ENCODE data around the gene UBE2L5. TPM values are rescaled to one million over a fixed set of nuclear protein-coding genes. Genes with fewer than 3 reads are reported as not detected.

The UBE2L5 gene
- total and polyA plus RNA-seq, 2 of the 4 experiments (the other 2 are of a cell fraction), result 0.18 TPM; not detected in 1

DNA sequence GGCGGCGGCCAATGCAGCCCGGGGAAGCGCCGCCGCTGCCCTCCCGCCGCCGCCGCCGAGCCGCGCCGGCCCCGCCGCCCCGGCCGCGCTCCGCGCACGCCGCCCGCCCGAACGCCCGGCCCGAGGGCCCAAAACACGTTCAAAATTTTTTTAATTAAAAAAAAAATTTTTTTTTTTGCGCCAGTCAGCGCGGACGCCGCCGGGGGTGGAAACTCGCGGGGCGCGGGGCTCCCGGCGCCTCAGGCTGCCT lies 43.0 kb downstream of the UBE2L5 start:
- Histone ChIP-seq H3K9me3 (ENCODE audit: control insufficient read depth, insufficient read depth, low read length) (no peaks in the 10 kb centered on the region), H3K36me3 (ENCODE audit: control insufficient read depth, insufficient read depth, low read length) (peaks cover 2% of the 10 kb centered on the region), H3K27me3 (ENCODE audit: control insufficient read depth, insufficient read depth, low read length) (no peaks in the 10 kb centered on the region), H3K79me1 (ENCODE audit: low read depth in 1 of 2, low read length in 2 of 2) (peaks cover 6 to 7% of the 10 kb centered on the region in 2 experiments; a peak in 3 of 4 replicates), H2AK9ac (replicated peaks; ENCODE audit: low read depth, low read length, poor library complexity) (peak overlapping the region; percentile 7), H2BK120ac (ENCODE audit: low read depth, low read length) (no peak overlapping the region), H3K4me2 (ENCODE audit: low read depth, low read length) (no peak overlapping the region), H3K56ac (ENCODE audit: extremely low read depth, insufficient read depth, low read length) (no peak overlapping the region), H2BK15ac (ENCODE audit: low read depth, low read length) (no peak overlapping the region), H4K91ac (ENCODE audit: insufficient read depth, low read depth, low read length) (no peak overlapping the region), H4K20me1 (ENCODE audit: insufficient read depth, low read length) (peaks cover 6% of the 10 kb centered on the region; the same call in 1 of the 2 replicates), H2AK5ac (ENCODE audit: low read depth, low read length) (no peak overlapping the region), H4K8ac (ENCODE audit: low read depth in 2 of 2, low read length in 2 of 2) (no peak overlapping the region), H3K4me1 (ENCODE audit: control insufficient read depth, insufficient read depth, low read length) (peaks cover 3% of the 10 kb centered on the region), H3K4me3 (ENCODE audit: insufficient read depth, low read depth, low read length) (peak overlapping the region; percentile 74), H3K9me1 (ENCODE audit: insufficient read depth, low read length) (no peaks in the 10 kb centered on the region), H3K23ac (ENCODE audit: low read depth, low read length) (no peak overlapping the region), H2BK5ac (ENCODE audit: low read depth, low read length, poor library complexity, severe bottlenecking) (peak overlapping the region; percentile 70), H3K14ac (replicated peaks; ENCODE audit: low read depth, low read length) (no peak overlapping the region), H3K18ac (ENCODE audit: low read depth, low read length) (no peak overlapping the region), H3K4ac (ENCODE audit: low read depth, low read length) (no peak overlapping the region), H3K9ac (ENCODE audit: low read depth, low read length) (peak overlapping the region; percentile 24; the same call in 1 of the 2 replicates), H2BK20ac (ENCODE audit: low read depth, low read length) (no peak overlapping the region), H4K5ac (ENCODE audit: low read depth, low read length) (no peak overlapping the region), H3K27ac (ENCODE audit: insufficient read depth, low read length) (peak overlapping the region; percentile 66), H2AFZ (replicated peaks; ENCODE audit: low read length, poor library complexity) (peak overlapping the region; percentile 83)
- no peak for ATAC-seq (ENCODE audit: low read depth)
- BruUV-seq (replicated peaks), result no TSS peak
- TF ChIP-seq MAFK (IDR thresholded peaks at IDR 0.05; ENCODE audit: low read depth, low read length) (no peak), MXI1 (IDR thresholded peaks at IDR 0.05; ENCODE audit: borderline replicate concordance, low read depth, low read length) (no peak), POLR2A (IDR thresholded peaks at IDR 0.05; ENCODE audit: low read depth, low read length) (no peak), RCOR1 (IDR thresholded peaks at IDR 0.05; ENCODE audit: insufficient replicate concordance, low read length) (no peak), SMC3 (IDR thresholded peaks at IDR 0.05; ENCODE audit: low read depth, low read length) (no peak), BHLHE40 (IDR thresholded peaks at IDR 0.05; ENCODE audit: low read depth, low read length) (no peak), CHD1 (IDR thresholded peaks at IDR 0.05; ENCODE audit: low read depth, low read length) (no peak)
- TF ChIP-seq, protein P1, sequence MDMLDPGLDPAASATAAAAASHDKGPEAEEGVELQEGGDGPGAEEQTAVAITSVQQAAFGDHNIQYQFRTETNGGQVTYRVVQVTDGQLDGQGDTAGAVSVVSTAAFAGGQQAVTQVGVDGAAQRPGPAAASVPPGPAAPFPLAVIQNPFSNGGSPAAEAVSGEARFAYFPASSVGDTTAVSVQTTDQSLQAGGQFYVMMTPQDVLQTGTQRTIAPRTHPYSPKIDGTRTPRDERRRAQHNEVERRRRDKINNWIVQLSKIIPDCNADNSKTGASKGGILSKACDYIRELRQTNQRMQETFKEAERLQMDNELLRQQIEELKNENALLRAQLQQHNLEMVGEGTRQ (IDR thresholded peaks at IDR 0.05; ENCODE audit: low read depth, low read length), result no peak
- TF ChIP-seq, protein P2, sequence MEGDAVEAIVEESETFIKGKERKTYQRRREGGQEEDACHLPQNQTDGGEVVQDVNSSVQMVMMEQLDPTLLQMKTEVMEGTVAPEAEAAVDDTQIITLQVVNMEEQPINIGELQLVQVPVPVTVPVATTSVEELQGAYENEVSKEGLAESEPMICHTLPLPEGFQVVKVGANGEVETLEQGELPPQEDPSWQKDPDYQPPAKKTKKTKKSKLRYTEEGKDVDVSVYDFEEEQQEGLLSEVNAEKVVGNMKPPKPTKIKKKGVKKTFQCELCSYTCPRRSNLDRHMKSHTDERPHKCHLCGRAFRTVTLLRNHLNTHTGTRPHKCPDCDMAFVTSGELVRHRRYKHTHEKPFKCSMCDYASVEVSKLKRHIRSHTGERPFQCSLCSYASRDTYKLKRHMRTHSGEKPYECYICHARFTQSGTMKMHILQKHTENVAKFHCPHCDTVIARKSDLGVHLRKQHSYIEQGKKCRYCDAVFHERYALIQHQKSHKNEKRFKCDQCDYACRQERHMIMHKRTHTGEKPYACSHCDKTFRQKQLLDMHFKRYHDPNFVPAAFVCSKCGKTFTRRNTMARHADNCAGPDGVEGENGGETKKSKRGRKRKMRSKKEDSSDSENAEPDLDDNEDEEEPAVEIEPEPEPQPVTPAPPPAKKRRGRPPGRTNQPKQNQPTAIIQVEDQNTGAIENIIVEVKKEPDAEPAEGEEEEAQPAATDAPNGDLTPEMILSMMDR (conservative IDR thresholded peaks at IDR 0.05; ENCODE audit: low read depth, low read length), result no peak
- TF ChIP-seq, protein P3, sequence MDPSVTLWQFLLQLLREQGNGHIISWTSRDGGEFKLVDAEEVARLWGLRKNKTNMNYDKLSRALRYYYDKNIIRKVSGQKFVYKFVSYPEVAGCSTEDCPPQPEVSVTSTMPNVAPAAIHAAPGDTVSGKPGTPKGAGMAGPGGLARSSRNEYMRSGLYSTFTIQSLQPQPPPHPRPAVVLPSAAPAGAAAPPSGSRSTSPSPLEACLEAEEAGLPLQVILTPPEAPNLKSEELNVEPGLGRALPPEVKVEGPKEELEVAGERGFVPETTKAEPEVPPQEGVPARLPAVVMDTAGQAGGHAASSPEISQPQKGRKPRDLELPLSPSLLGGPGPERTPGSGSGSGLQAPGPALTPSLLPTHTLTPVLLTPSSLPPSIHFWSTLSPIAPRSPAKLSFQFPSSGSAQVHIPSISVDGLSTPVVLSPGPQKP (IDR thresholded peaks at IDR 0.05; ENCODE audit: borderline replicate concordance, low read depth, low read length), result no peak
- CTCF ChIA-PET, result no interaction called here
- DNase-seq, result no peak
- POLR2A ChIA-PET (ENCODE audit: unreplicated experiment), result no interaction called here
- dilution Hi-C loops (cut with HindIII; ENCODE audit: low sequenced_read_pairs, unreplicated experiment), result no loop called here
- in situ Hi-C loops (cut with MboI; ENCODE audit: low sequenced_read_pairs), result loop anchor here (10.0 to 25.0 kb wide), 3 partner anchors 150 to 580 kb away; partner anchors contain the start of gene USPL1
- intact Hi-C loops (cut with micrococcal nuclease), result loop anchor here (1.0 to 2.0 kb wide), 3 partner anchors 333 to 580 kb away; no protein-coding TSS in a partner anchor
- 0% methylated on average over 10 of the region's 41 CpGs; no CpG with 5 or more reads in 1 of the 2 experiments for WGBS, 2 experiments (ENCODE audit: extremely low coverage in 2 of 2, insufficient read length in 1 of 2)
